GM18909 (cell line): Measurements from ENCODE around the gene DYNLT1.
"Not testable (repeated sequence)": the region's sequence is repeated elsewhere in the genome, so short reads cannot be mapped to it uniquely, and the experiment has no call there.

Source experiments
- ATAC-seq: cut with Tn5 transposase; IDR thresholded peaks from one replicate; pipeline ENCODE4 v1.9.1; 2021; ENCODE audit warnings: mild to moderate bottlenecking; ENCODE audit not compliant: unreplicated experiment, poor library complexity

Gene DYNLT1

GRCh38 chr6:158645064-158646022 lies 800 bp upstream of the DYNLT1 start:
- ATAC-seq: no peak

- ATAC-seq: no peak
Measured at GRCh38 chr6:158643836-158644230, 710 bp downstream of the DYNLT1 start.

- ATAC-seq: no peak
Measured at GRCh38 chr6:158642097-158642601, 2.4 kb downstream of the DYNLT1 start.

GRCh38 chr6:158640519-158640918 lies 4.0 kb downstream of the DYNLT1 start:
- no peak for ATAC-seq

- ATAC-seq: no peak
Measured at GRCh38 chr6:158639056-158639455, 5.5 kb downstream of the DYNLT1 start.

- ATAC-seq: no peak
Measured at GRCh38 chr6:158638324-158638854, 6.2 kb downstream of the DYNLT1 start.

GRCh38 chr6:158636778-158637177 lies 7.8 kb downstream of the DYNLT1 start:
- ATAC-seq: no peak

GRCh38 chr6:158635427-158636073 lies 9.0 kb downstream of the DYNLT1 start:
- no peak for ATAC-seq

GRCh38 chr6:158634695-158635426 lies 9.7 kb downstream of the DYNLT1 start:
- ATAC-seq: no peak

- no peak for ATAC-seq
Measured at GRCh38 chr6:158633127-158633526, 11.4 kb downstream of the DYNLT1 start.

- not testable (repeated sequence) for ATAC-seq
Measured at GRCh38 chr6:158632538-158633119, 11.9 kb downstream of the DYNLT1 start.

- no peak for ATAC-seq
Measured at GRCh38 chr6:158631678-158632537, 12.6 kb downstream of the DYNLT1 start.

- ATAC-seq: no peak
Measured at GRCh38 chr6:158630938-158631616, 13.5 kb downstream of the DYNLT1 start.

- no peak for ATAC-seq
Measured at GRCh38 chr6:158629367-158630221, 14.9 kb downstream of the DYNLT1 start.

- ATAC-seq: no peak
Measured at GRCh38 chr6:158628542-158628941, 16.0 kb downstream of the DYNLT1 start.

GRCh38 chr6:158627940-158628211 lies 16.7 kb downstream of the DYNLT1 start:
- no peak for ATAC-seq

- ATAC-seq: no peak
Measured at GRCh38 chr6:158627168-158627939, 17.2 kb downstream of the DYNLT1 start.
